ENCODE data around the gene NFATC1. TPM values are rescaled to one million over a fixed set of nuclear protein-coding genes. Genes with fewer than 3 reads are reported as not detected.

The NFATC1 gene
- total RNA-seq: 10.5 and 11.7 TPM in 2 replicates

GRCh38 chr18:79395761-79396404 is at the start of gene NFATC1:
Gene NFATC1, plus strand, starts transcription at chr18:79395930. Its CDS starts 295 bp downstream, at chr18:79396225.

All from cardiac atrium fibroblast (primary cell).